OCI-LY3 (cell line): Measurements from ENCODE around the gene MRPL10.
A peak's percentile ranks its signal among the peaks of the same experiment; 100 is the strongest.

Experiments used
- H2AFZ ChIP-seq: fragments of 200-600, 300-600 bp; shearing (Covaris generic); 2 replicates; pipeline ENCODE4 v1.6.0; 2014; ENCODE audit warnings: antibody characterized with exemption, low read depth, low read length
- H3K27ac ChIP-seq: fragments of 200-600, 300-600 bp; sonication (generic); 2 replicates; pipeline ENCODE4 v1.5.1; 2014; ENCODE audit warnings: mild to moderate bottlenecking, low read length, moderate library complexity, mixed read lengths
- H3K27me3 ChIP-seq: fragments of 200-600, 300-600 bp; sonication (generic); 2 replicates; pipeline ENCODE4 v1.6.1; 2014; ENCODE audit warnings: low read depth, low read length, mixed read lengths
- H3K36me3 ChIP-seq: fragments of 200-600, 300-600 bp; sonication (generic); replicated peaks from 2 replicates; pipeline ENCODE3; 2014; ENCODE audit warnings: low read depth, low read length, mixed read lengths
- H3K4me1 ChIP-seq: fragments of 300-600, 200-600 bp; sonication (generic); 2 replicates; pipeline ENCODE4 v1.6.1; 2014; ENCODE audit warnings: low read length, mixed read lengths
- H3K4me2 ChIP-seq: fragments of 200-600, 300-600 bp; sonication (generic); 2 replicates; pipeline ENCODE4 v1.6.1; 2014; ENCODE audit warnings: low read length, mixed read lengths
- H3K4me3 ChIP-seq: fragments of 300-600, 200-600 bp; sonication (generic); 2 replicates; pipeline ENCODE4 v1.5.1; 2014; ENCODE audit warnings: antibody characterized with exemption, mild to moderate bottlenecking, low read length, moderate library complexity
- H3K79me2 ChIP-seq: fragments of 300-600, 200-600 bp; shearing (Covaris generic); 2 replicates; pipeline ENCODE4 v1.6.1; 2014; ENCODE audit warnings: mild to moderate bottlenecking, low read length, mixed read lengths
- H3K9ac ChIP-seq: fragments of 300-600, 200-600 bp; shearing (Covaris generic); 2 replicates; pipeline ENCODE4 v1.6.0; 2014; ENCODE audit warnings: mild to moderate bottlenecking, low read length, moderate library complexity
- H3K9me3 ChIP-seq: fragments of 200-600, 300-600 bp; shearing (Covaris generic); 2 replicates; pipeline ENCODE4 v1.6.1; 2014; ENCODE audit warnings: low read length, mixed read lengths; ENCODE audit not compliant: insufficient read depth
- H4K20me1 ChIP-seq: fragments of 200-600, 300-600 bp; sonication (generic); 2 replicates; pipeline ENCODE4 v1.6.1; 2016; ENCODE audit warnings: low read length, mixed read lengths; ENCODE audit not compliant: insufficient read depth
- EZH2phosphoT487 ChIP-seq: fragments of 200-600 bp; shearing (Covaris generic); IDR thresholded peaks from 2 replicates; pipeline ENCODE4 v1.6.1; 2018; ENCODE audit warnings: antibody characterized with exemption, mixed run types, low read depth
- TF ChIP-seq, protein P1 (sequence below): fragments of 200-600, 300-600 bp; sonication (generic); IDR thresholded peaks from 2 replicates; pipeline ENCODE4 v1.5.1; 2014; ENCODE audit warnings: antibody characterized with exemption, low read length, low read depth

MRPL10 gene

DNA sequence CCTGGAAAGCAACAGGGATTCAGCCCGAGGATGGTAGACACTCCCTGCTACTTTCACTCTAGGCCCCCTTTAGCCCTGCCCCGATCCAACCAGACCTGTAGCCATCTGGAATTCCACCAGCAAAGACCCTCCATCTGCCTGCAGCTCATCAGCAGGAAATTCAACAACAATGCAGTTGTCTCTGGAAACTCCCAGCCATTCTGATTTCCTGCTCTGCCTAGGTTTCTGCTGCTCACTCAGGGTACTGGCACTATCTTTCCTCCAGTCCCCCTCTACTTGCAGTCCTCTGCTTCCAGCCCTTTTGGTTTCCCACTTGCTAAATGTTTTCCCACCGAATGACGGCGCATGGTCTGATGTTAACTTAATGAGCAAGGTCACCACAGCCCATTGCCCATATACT, 22.3 kb upstream of the MRPL10 start:
- no peaks in the 10 kb centered on the region for H3K36me3 ChIP-seq
- no peaks in the 10 kb centered on the region for H4K20me1 ChIP-seq
- no peak overlapping the region for H3K4me2 ChIP-seq
- peaks cover 46% of the 10 kb centered on the region for H3K27me3 ChIP-seq
- H2AFZ ChIP-seq = no peak overlapping the region
- H3K4me1 ChIP-seq = peaks cover 34% of the 10 kb centered on the region
- H3K4me3 ChIP-seq = no peak overlapping the region
- no peak overlapping the region for H3K9ac ChIP-seq
- no peaks in the 10 kb centered on the region for H3K9me3 ChIP-seq
- no peak overlapping the region for H3K27ac ChIP-seq
- peaks cover 10% of the 10 kb centered on the region; the same call in 1 of the 2 replicates for H3K79me2 ChIP-seq
- TF ChIP-seq, protein P1, sequence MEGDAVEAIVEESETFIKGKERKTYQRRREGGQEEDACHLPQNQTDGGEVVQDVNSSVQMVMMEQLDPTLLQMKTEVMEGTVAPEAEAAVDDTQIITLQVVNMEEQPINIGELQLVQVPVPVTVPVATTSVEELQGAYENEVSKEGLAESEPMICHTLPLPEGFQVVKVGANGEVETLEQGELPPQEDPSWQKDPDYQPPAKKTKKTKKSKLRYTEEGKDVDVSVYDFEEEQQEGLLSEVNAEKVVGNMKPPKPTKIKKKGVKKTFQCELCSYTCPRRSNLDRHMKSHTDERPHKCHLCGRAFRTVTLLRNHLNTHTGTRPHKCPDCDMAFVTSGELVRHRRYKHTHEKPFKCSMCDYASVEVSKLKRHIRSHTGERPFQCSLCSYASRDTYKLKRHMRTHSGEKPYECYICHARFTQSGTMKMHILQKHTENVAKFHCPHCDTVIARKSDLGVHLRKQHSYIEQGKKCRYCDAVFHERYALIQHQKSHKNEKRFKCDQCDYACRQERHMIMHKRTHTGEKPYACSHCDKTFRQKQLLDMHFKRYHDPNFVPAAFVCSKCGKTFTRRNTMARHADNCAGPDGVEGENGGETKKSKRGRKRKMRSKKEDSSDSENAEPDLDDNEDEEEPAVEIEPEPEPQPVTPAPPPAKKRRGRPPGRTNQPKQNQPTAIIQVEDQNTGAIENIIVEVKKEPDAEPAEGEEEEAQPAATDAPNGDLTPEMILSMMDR = no peak
- no peak for TF ChIP-seq EZH2phosphoT487

DNA sequence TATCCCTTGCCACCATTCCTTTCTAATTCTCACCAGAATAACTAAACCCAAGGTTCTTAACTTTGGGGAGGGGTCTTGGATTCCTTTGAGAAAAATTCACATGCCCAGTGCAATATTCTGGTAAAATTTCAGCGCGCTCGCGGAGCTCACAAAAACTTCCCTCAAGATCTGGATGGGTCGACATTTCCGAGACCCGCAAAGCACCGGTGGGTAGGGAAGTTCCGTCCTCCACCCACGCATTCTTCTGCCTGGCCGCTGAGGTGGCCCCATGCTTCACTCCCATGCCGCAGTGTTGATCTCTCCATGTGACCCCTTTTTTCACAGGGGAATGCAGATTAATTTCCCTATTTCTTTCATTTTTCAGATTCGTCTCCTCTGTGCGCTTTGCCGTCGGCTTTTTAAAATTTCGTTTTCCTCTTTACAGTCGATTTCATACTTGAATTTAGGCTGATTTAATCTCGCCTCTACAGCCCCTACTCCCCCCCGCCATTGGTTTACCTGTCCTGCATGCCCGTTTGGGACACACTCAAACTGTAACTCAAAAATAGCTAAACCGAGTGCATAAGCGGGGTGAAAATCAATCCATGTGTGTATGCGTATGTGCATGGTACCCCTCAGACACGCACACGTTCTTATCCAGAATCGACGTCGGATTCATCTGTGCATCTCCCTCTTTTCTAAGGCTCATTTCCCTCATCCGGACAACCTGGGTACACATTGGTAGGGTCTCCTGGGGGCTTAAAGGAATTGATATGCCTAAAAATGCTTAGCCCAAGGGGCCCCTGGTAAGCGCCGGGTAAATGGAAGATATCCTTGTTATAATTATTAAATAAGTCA, 21.0 kb upstream of the MRPL10 start:
- H3K36me3 ChIP-seq = no peaks in the 10 kb centered on the region
- peak overlapping the region; percentile 16; the same call in 1 of the 2 replicates for H2AFZ ChIP-seq
- H3K4me2 ChIP-seq = peak overlapping the region; percentile 94
- H3K4me3 ChIP-seq = peak overlapping the region; percentile 73
- H3K4me1 ChIP-seq = peaks cover 32% of the 10 kb centered on the region
- H3K27ac ChIP-seq = no peak overlapping the region
- peak overlapping the region; percentile 45 for H3K9ac ChIP-seq
- H3K79me2 ChIP-seq = peaks cover 10% of the 10 kb centered on the region; the same call in 1 of the 2 replicates
- TF ChIP-seq, protein P1 = no peak
- 0 out of 2 replicates have a peak, but pooled peaks have one; percentile 18 for TF ChIP-seq EZH2phosphoT487
- H4K20me1 ChIP-seq = no peaks in the 10 kb centered on the region
- H3K9me3 ChIP-seq = no peaks in the 10 kb centered on the region
- peaks cover 46% of the 10 kb centered on the region for H3K27me3 ChIP-seq

DNA sequence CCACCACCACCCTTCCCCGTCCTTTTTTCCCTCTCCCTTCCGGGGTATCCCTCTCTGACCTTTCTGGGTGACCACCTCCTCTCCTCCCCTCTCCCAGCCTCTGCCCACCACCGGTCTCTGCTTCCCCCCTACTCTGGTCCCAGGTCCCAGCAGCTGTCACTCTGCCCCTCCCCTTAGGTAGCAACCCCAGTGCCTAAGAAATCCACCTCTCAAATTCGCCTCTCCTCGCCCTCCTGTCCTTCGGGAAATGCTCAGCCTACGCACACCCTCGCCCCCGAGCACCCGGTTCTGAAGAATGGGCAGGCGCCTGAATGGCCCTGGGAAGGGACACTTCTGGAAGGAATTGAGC, 20.4 kb upstream of the MRPL10 start:
- Histone ChIP-seq H3K9me3 (no peaks in the 10 kb centered on the region), H3K4me3 (peak overlapping the region; percentile 73), H3K9ac (peak overlapping the region; percentile 45), H3K4me2 (peak overlapping the region; percentile 94), H3K79me2 (peaks cover 10% of the 10 kb centered on the region; the same call in 1 of the 2 replicates), H3K36me3 (no peaks in the 10 kb centered on the region), H3K4me1 (peaks cover 28% of the 10 kb centered on the region), H3K27me3 (peaks cover 46% of the 10 kb centered on the region), H4K20me1 (no peaks in the 10 kb centered on the region), H2AFZ (peak overlapping the region; percentile 16; the same call in 1 of the 2 replicates), H3K27ac (no peak overlapping the region)
- 0 out of 2 replicates have a peak, but pooled peaks have one; percentile 2 for TF ChIP-seq EZH2phosphoT487
- TF ChIP-seq, protein P1 = no peak
